Activated CD8-positive, alpha-beta memory T cell treated with anti-CD3 and anti-CD28 coated beads for 36 hours (primary cell): ENCODE data around the gene CDS1. TPM values are rescaled to one million over a fixed set of nuclear protein-coding genes. Genes with fewer than 3 reads are reported as not detected.
"Not testable (repeated sequence)": the region's sequence is repeated elsewhere in the genome, so short reads cannot be mapped to it uniquely, and the experiment has no call there.

Source experiments
- CTCF ChIA-PET: fragments of 350-600 bp; sonication (Branson Sonifier 250); formaldehyde crosslinking; loops from one replicate; lab custom pipeline; 2021; ENCODE audit warnings: antibody characterized with exemption; lab: Charles Lee
- POLR2A ChIA-PET: fragments of 350-600 bp; sonication (Branson Sonifier 250); formaldehyde crosslinking; loops from one replicate; lab custom pipeline; 2021; ENCODE audit warnings: antibody characterized with exemption; lab: Charles Lee
- total RNA-seq, 2 experiments: library from RNA; stranded (reverse); gene quantifications; one replicate each; pipeline ENCODE4 v1.2.3, GENCODE V29; 2021

CDS1 gene
- total RNA-seq: under 1 TPM in 1 of 2 experiments, not detected in 1; 0.06 TPM

DNA sequence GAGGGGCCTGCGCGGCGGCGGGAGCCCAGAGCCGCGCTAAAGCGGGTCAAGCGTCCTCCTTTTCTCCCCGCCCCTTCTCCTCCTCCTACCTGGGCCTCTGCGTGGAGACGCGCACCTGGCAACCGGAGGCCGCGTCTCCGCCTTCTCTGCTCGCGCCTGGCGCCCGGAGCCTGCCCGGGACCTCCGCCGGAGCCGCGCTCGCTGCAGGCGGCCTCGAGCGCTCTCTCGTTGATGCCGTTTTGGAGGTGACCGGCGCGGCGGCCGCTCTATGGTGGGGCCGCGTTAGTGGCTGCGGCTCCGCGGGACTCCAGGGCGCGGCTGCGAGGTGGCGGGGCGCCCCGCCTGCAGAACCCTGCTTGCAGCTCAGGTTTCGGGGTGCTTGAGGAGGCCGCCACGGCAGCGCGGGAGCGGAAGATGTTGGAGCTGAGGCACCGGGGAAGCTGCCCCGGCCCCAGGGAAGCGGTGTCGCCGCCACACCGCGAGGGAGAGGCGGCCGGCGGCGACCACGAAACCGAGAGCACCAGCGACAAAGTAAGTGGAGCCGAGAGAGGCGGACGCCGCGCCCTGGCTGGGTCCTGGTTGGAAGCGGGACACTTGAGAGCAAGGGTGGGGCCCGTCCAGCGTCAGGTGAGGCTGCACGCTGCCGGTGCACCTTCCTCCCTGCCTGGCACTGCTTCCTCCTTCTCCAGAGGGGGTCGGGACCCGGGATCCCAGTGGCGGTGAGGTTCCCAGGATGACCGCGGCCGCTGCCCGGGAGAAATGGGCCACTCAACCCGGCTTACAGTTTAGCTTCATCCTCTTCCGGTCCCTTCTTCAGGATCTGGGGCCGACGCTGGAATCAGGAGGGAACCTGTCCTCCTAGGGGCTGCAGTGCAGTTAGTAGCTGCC, at the start of gene CDS1:
Gene CDS1, plus strand, starts transcription at position 140 of the 888 bp plus-strand sequence. Its CDS starts 275 bp downstream, at position 415.
- CTCF ChIA-PET: no interaction called here

DNA sequence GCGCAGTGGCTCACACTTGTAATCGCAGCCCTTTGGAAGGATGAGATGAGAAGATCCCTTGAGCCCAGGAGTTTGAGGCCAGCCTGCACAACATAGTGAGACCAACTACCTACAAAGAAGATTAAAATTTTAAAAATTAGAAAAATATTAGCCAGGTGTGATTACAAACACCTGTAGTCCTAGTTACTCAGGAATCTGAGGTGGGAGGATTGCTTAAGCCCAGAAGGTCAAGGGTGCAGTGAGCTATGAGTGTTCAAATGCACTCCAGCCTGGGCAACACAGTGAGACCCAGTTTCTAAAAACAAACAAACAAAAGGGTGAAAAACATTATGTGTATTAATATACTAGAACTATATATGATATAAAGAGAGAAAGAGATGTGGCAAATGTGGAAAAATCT, 47.0 kb upstream of the CDS1 start:
- ChIA-PET CTCF (no interaction called here), POLR2A (no interaction called here)

More for the DNA sequence above, at the start of gene CDS1:
- POLR2A ChIA-PET: no interaction called here

DNA sequence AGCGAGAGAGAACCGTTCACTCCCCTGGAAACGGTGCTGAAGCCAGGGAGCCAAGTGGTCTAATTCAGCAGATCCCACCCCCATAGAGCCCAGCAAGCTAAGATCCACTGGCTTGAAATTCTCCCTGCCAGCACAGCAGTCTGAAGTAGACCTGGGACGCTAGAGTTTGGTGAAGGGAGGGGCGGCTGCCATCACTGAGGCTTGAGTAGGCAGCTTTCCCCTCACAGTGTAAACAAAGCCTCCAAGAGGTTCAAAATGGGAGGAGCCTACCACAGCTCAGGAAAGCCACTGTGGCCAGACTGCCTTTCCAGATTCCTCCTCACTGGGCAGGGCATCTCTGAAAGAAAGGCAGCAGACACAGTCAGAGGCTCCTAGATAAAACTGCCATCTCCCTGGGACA, 37.8 kb upstream of the CDS1 start:
- ChIA-PET POLR2A (no interaction called here), CTCF (no interaction called here)

GRCh38 chr4:84547211-84547610, 35.7 kb upstream of the CDS1 start:
- POLR2A ChIA-PET: no interaction called here
- CTCF ChIA-PET: no interaction called here

- CTCF ChIA-PET, POLR2A ChIA-PET: not testable (repeated sequence)
These were observed 33.7 kb upstream of the CDS1 start for GRCh38 chr4:84549191-84549590.

DNA sequence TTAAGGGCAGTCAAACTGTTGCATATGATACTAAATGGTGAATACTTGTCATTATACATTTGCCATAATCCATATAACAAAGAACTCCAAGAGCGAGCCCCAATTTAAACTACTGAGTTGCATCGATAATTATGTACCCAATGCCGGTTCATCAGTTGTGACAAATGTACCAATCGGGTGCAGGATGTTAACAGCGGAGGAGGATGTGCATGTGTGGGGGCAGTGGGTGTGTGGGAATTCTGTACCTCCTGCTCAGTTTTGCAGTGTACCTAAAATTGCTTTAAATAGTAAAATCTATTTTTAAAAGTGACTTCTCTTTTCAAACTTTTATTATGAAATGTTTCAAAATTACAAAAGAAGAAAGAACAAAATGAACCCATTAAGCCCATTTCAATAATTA, 20.8 kb upstream of the CDS1 start:
- ChIA-PET POLR2A (no interaction called here), CTCF (no interaction called here)

- CTCF ChIA-PET: no interaction called here
- POLR2A ChIA-PET: no interaction called here
These were observed 19.9 kb upstream of the CDS1 start for GRCh38 chr4:84563002-84563401.

DNA sequence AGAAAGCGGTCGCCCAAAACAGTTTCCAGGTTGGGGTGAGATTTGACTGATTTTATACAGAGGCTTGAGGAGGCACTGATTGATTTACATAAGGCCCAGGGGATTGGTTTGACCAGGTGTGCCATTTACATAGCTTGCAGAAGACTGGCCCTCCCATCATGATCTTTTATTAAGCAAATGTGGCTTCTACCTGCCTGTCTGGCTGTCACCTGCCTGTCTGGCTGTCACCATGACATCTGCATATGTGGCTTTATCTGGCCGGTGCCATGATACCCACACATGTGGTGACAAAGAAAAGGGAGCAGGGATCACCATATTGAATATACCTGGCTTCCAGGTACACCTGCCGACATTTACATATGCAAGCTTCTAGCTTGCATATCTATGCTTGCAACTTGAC, 17.0 kb upstream of the CDS1 start:
- CTCF ChIA-PET: no interaction called here

DNA sequence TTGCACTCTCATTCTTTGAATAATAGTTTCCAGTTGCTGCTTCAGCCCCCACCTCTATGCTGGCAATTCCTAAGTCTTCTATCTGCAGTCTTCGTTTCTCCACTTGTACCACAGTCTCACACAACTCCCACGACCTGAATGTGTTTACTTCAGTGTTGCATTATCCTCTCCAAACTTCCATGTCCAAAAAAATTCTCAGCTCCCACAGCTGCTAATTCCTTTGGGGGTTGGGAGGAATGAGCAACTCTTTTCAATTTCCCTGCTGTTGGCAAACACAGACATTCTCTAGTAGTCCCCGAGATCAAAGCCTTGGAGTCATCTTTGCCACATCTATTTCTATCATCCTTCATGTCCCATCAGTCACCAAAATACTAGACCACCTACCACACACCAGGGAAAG, 14.4 kb upstream of the CDS1 start:
- ChIA-PET CTCF (no interaction called here), POLR2A (no interaction called here)

More for the DNA sequence above, 17.0 kb upstream of the CDS1 start:
- POLR2A ChIA-PET: no interaction called here

GRCh38 chr4:84569009-84569408, 13.9 kb upstream of the CDS1 start:
- ChIA-PET CTCF (no interaction called here), POLR2A (no interaction called here)

DNA sequence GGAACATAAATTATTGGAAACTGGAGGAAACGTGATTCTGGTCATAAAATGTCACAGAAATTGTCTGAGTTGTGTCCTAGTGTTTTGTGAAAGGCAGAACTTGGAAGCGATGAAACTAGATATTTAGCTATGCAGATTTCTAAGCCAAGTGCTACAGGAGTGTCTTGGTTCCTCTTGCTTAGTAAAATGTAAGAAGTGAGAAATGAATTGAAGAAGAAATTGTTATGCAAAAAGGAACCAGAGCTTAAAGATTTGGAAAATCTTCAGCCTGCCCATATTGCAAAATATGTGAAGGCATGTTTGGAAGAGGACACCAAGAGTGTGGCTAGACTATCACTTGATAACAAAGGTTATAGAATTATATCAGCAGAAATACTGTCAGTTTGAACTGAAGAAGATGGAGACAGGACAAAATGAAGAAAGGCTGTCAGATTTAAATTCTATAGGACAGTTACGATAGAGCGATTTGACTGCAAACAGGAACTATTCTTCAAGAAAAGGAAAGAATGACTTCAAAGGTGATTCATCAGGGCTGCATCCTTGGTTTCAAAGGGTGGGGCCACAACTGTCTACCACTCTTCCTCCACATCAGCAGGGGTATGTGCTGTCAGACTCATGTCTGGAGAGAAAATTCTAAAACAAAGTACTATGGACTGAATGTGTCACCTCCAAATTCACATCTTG, 9.4 kb upstream of the CDS1 start:
- ChIA-PET CTCF (no interaction called here), POLR2A (no interaction called here)

DNA sequence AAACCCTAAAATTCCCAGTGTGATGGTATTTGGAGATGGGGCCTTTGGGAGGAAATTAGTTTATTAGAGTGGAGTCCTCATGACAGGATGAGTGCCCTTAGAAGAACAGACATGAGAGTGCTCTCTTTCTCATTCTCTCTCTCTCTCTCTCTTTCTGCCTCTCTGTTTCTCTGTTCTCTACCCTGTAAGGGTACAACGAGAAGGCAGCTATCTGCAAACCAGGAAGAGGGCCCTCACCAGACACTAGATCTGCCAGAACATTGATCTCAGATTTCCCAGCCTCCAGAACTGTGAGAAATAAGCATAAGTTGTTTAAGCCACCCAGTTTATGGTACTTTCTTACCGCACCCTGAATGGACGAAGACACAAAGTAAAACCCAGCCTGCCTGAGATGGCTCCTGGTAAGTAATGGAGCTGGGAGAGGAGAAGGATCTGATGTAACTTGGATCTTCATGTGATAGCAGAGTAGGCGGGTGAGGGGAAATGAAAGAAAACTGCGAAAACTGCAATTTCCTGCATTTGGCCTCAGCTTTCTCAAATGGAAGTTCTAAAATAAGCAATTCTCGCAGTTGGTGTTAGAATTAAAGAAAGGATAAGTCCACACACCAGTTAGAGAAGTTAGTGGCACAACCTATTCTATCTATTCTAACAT, 8.7 kb upstream of the CDS1 start:
- CTCF ChIA-PET: no interaction called here
- POLR2A ChIA-PET: no interaction called here

GRCh38 chr4:84578540-84579402, 4.2 kb upstream of the CDS1 start:
- CTCF ChIA-PET: no interaction called here
- POLR2A ChIA-PET: no interaction called here

GRCh38 chr4:84579403-84579776, 3.5 kb upstream of the CDS1 start:
- POLR2A ChIA-PET: no interaction called here
- CTCF ChIA-PET: no interaction called here

GRCh38 chr4:84582302-84582987, 482 bp upstream of the CDS1 start:
- ChIA-PET POLR2A (no interaction called here), CTCF (interaction anchor here (0.7 kb wide), 1 partner anchor 168 kb away, joined by 3 read pairs; no protein-coding TSS in a partner anchor)

- POLR2A ChIA-PET: no interaction called here
- CTCF ChIA-PET: no interaction called here
These were observed 1.0 kb downstream of the CDS1 start for GRCh38 chr4:84583876-84584380.

- ChIA-PET CTCF (no interaction called here), POLR2A (no interaction called here)
These were observed 2.3 kb downstream of the CDS1 start for GRCh38 chr4:84585251-84585650.

DNA sequence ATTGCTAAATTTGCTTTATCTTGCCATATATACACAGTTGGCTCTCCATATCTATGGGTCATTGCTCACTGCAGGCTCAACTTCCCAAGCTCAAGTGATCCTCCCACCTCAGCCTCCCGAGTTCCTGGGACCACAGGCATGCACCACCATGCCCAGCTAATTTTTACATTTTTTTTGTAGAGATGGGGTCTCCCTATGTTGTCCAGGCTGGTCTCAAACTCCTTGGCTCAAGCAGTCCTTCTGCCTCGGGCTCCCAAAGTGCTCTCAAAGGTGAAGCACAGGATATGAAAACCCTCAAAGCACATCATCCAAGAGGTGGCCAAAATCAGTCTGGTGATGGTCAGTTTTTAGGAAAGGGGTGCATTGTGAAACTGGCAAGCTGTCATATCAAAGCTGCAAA, 11.8 kb downstream of the CDS1 start:
- CTCF ChIA-PET: no interaction called here
- POLR2A ChIA-PET: no interaction called here

GRCh38 chr4:84596826-84597225, 13.9 kb downstream of the CDS1 start:
- ChIA-PET POLR2A (no interaction called here), CTCF (no interaction called here)
